ENCODE results near the gene VSNL1.
A peak's percentile ranks its signal among the peaks of the same experiment; 100 is the strongest.

VSNL1 gene

GRCh38 chr2:17646081-17646554, 105.6 kb downstream of the VSNL1 start:
- DNase-seq (ENCODE audit: low spot score): peak; percentile 78

- DNase-seq (ENCODE audit: low spot score): no peak
These were observed 106.6 kb downstream of the VSNL1 start for GRCh38 chr2:17646838-17647701.

GRCh38 chr2:17648581-17648980, 108.1 kb downstream of the VSNL1 start:
- no peak for DNase-seq (ENCODE audit: low spot score)

GRCh38 chr2:17649026-17649425, 108.5 kb downstream of the VSNL1 start:
- no peak for DNase-seq (ENCODE audit: low spot score)

GRCh38 chr2:17652681-17653394, 112.3 kb downstream of the VSNL1 start:
- no peak for DNase-seq (ENCODE audit: low spot score)

- no peak for DNase-seq (ENCODE audit: low spot score)
These were observed 117.3 kb downstream of the VSNL1 start for GRCh38 chr2:17657759-17658158.

- DNase-seq (ENCODE audit: low spot score): peak; percentile 46
These were observed 117.9 kb downstream of the VSNL1 start for GRCh38 chr2:17658251-17658843.

GRCh38 chr2:17660219-17660618, 119.7 kb downstream of the VSNL1 start:
- no peak for DNase-seq (ENCODE audit: low spot score)

- no peak for DNase-seq (ENCODE audit: low spot score)
These were observed 121.0 kb downstream of the VSNL1 start for GRCh38 chr2:17661460-17661859.

GRCh38 chr2:17662723-17663122, 122.2 kb downstream of the VSNL1 start:
- no peak for DNase-seq (ENCODE audit: low spot score)

- DNase-seq (ENCODE audit: low spot score): no peak
These were observed 124.0 kb downstream of the VSNL1 start for GRCh38 chr2:17664534-17664933.

- no peak for DNase-seq (ENCODE audit: low spot score)
These were observed 127.4 kb downstream of the VSNL1 start for GRCh38 chr2:17667898-17668297.

- DNase-seq (ENCODE audit: low spot score): peak; percentile 63
These were observed 132.3 kb downstream of the VSNL1 start for GRCh38 chr2:17672583-17673317.

- no peak for DNase-seq (ENCODE audit: low spot score)
These were observed 134.3 kb downstream of the VSNL1 start for GRCh38 chr2:17674817-17675216.

GRCh38 chr2:17680119-17680518, 139.6 kb downstream of the VSNL1 start:
- DNase-seq (ENCODE audit: low spot score): no peak

- DNase-seq (ENCODE audit: low spot score): no peak
These were observed 141.8 kb downstream of the VSNL1 start for GRCh38 chr2:17682098-17682857.

GRCh38 chr2:17683981-17684380, 143.5 kb downstream of the VSNL1 start:
- DNase-seq (ENCODE audit: low spot score): no peak

GRCh38 chr2:17688600-17688999, 148.1 kb downstream of the VSNL1 start:
- DNase-seq (ENCODE audit: low spot score): no peak

- DNase-seq (ENCODE audit: low spot score): no peak
These were observed 148.5 kb downstream of the VSNL1 start for GRCh38 chr2:17689010-17689409.

- no peak for DNase-seq (ENCODE audit: low spot score)
These were observed 150.3 kb downstream of the VSNL1 start for GRCh38 chr2:17690776-17691175.
